Mesendoderm (in vitro differentiated cells): Measurements from ENCODE around the gene C1GALT1.
A peak's percentile ranks its signal among the peaks of the same experiment; 100 is the strongest.

Source experiments
- DNase-seq: peaks from one replicate; pipeline ENCODE4 v3.0.0; 2013
- H2AK5ac ChIP-seq: 2 replicates; pipeline ENCODE4 v1.6.1; 2013; ENCODE audit warnings: low read length, inconsistent platforms
- H2BK120ac ChIP-seq: 2 replicates; pipeline ENCODE4 v1.6.1; 2013; ENCODE audit warnings: low read depth, mild to moderate bottlenecking, low read length, moderate library complexity, mixed read lengths
- H2BK15ac ChIP-seq: replicated peaks from 2 replicates; pipeline ENCODE4 v1.6.1; 2013; ENCODE audit warnings: low read depth, mild to moderate bottlenecking, moderate library complexity
- H2BK5ac ChIP-seq: 2 replicates; pipeline ENCODE4 v1.6.1; 2013; ENCODE audit warnings: low read length, inconsistent platforms
- H3K18ac ChIP-seq: 2 replicates; pipeline ENCODE4 v1.6.1; 2013; ENCODE audit warnings: mild to moderate bottlenecking, low read length, mixed read lengths
- H3K23ac ChIP-seq: one replicate; pipeline ENCODE4 v1.6.1; 2013; ENCODE audit warnings: low read length
- H3K27ac ChIP-seq: 2 replicates; pipeline ENCODE4 v1.5.1; 2013; ENCODE audit warnings: low read depth, mild to moderate bottlenecking, inconsistent platforms, low read length, moderate library complexity
- H3K27me3 ChIP-seq: 2 replicates; pipeline ENCODE4 v1.6.1; 2013; ENCODE audit warnings: low read length, control low read depth, mild to moderate bottlenecking, inconsistent platforms; ENCODE audit not compliant: insufficient read depth, poor library complexity
- H3K36me3 ChIP-seq: 2 replicates; pipeline ENCODE4 v1.6.1; 2013; ENCODE audit warnings: low read length, inconsistent platforms; ENCODE audit not compliant: control insufficient read depth, insufficient read depth
- H3K4ac ChIP-seq: one replicate; pipeline ENCODE4 v1.6.1; 2013; ENCODE audit warnings: low read depth, mild to moderate bottlenecking, low read length, moderate library complexity
- H3K4me1 ChIP-seq: 2 replicates; pipeline ENCODE4 v1.6.1; 2013; ENCODE audit warnings: low read depth, low read length, inconsistent platforms; ENCODE audit not compliant: control insufficient read depth
- H3K4me2 ChIP-seq: 2 replicates; pipeline ENCODE4 v1.6.1; 2013; ENCODE audit warnings: low read length
- H3K4me3 ChIP-seq: 2 replicates; pipeline ENCODE4 v1.5.1; 2013; ENCODE audit warnings: mild to moderate bottlenecking, low read length
- H3K56ac ChIP-seq: one replicate; pipeline ENCODE4 v1.6.1; 2013; ENCODE audit warnings: low read length
- H3K79me1 ChIP-seq: 2 replicates; pipeline ENCODE4 v1.6.1; 2013; ENCODE audit warnings: low read length, inconsistent platforms
- H3K79me2 ChIP-seq: 2 replicates; pipeline ENCODE4 v1.6.1; 2013; ENCODE audit warnings: mild to moderate bottlenecking, low read length; ENCODE audit not compliant: control insufficient read depth, insufficient read depth
- H3K9ac ChIP-seq: 2 replicates; pipeline ENCODE4 v1.6.1; 2013; ENCODE audit warnings: low read length, inconsistent platforms
- H4K5ac ChIP-seq: one replicate; pipeline ENCODE4 v1.6.1; 2013; ENCODE audit warnings: low read length
- H4K8ac ChIP-seq: one replicate; pipeline ENCODE4 v1.6.1; 2013; ENCODE audit warnings: low read depth, mild to moderate bottlenecking, control low read depth, low read length, moderate library complexity
- WGBS: extraction: QIAGEN DNeasy Blood & Tissue Kit; methylation state at CpG from one replicate; pipeline ENCODE4 v1.1.7; 2013; ENCODE audit warnings: low lambda C conversion rate, missing lambda C conversion rate; ENCODE audit not compliant: insufficient coverage; ENCODE audit errors: extremely low coverage; 5-methylcytosine and 5-hydroxymethylcytosine counted together

Gene C1GALT1

GRCh38 chr7:7207876-7208275 lies 25.5 kb downstream of the C1GALT1 start:
- H3K27ac ChIP-seq = no peak overlapping the region
- H3K4me1 ChIP-seq = peaks cover 8% of the 10 kb centered on the region
- H3K23ac ChIP-seq = no peak overlapping the region
- H3K56ac ChIP-seq = peak overlapping the region; percentile 71
- no peak overlapping the region for H2BK120ac ChIP-seq
- H3K27me3 ChIP-seq = no peaks in the 10 kb centered on the region
- no CpG with 5 or more reads among the region's 4 CpGs for WGBS
- H3K18ac ChIP-seq = peak overlapping the region; percentile 80
- no peak overlapping the region for H3K9ac ChIP-seq
- H2BK15ac ChIP-seq = no peak overlapping the region
- no peak overlapping the region for H3K4me2 ChIP-seq
- H4K8ac ChIP-seq = no peak overlapping the region
- no peak overlapping the region for H3K4me3 ChIP-seq
- H2AK5ac ChIP-seq = no peak overlapping the region
- peaks cover 44% of the 10 kb centered on the region for H3K79me2 ChIP-seq
- H3K4ac ChIP-seq = no peak overlapping the region
- DNase-seq = no peak
- H3K79me1 ChIP-seq = no peaks in the 10 kb centered on the region
- H2BK5ac ChIP-seq = no peak overlapping the region
- H3K36me3 ChIP-seq = no peaks in the 10 kb centered on the region
- no peak overlapping the region for H4K5ac ChIP-seq

- Histone ChIP-seq H2AK5ac (no peak overlapping the region), H3K9ac (peak overlapping the region; percentile 47), H4K8ac (no peak overlapping the region), H3K79me2 (peaks cover 43% of the 10 kb centered on the region), H2BK5ac (peak overlapping the region; percentile 66), H3K4me2 (no peak overlapping the region), H3K79me1 (no peaks in the 10 kb centered on the region), H3K18ac (peak overlapping the region; percentile 29), H3K36me3 (no peaks in the 10 kb centered on the region), H2BK120ac (peak overlapping the region; percentile 21), H3K4ac (peak overlapping the region; percentile 78), H2BK15ac (peak overlapping the region; percentile 14), H3K56ac (peak overlapping the region; percentile 51), H3K27me3 (no peaks in the 10 kb centered on the region), H3K23ac (no peak overlapping the region), H3K27ac (peak overlapping the region; percentile 4), H4K5ac (no peak overlapping the region), H3K4me3 (no peak overlapping the region), H3K4me1 (peaks cover 8% of the 10 kb centered on the region)
- DNase-seq = peak; percentile 82
- no CpG with 5 or more reads among the region's 4 CpGs for WGBS
Measured at GRCh38 chr7:7208520-7208919, 26.2 kb downstream of the C1GALT1 start.

- H3K4me1 ChIP-seq = peaks cover 9% of the 10 kb centered on the region
- H3K79me1 ChIP-seq = peaks cover 2% of the 10 kb centered on the region
- H2BK120ac ChIP-seq = peak overlapping the region; percentile 96
- H3K4ac ChIP-seq = no peak overlapping the region
- no CpG with 5 or more reads among the region's 10 CpGs for WGBS
- H3K23ac ChIP-seq = no peak overlapping the region
- H2BK5ac ChIP-seq = peak overlapping the region; percentile 0
- no peak overlapping the region for H2AK5ac ChIP-seq
- no peak overlapping the region for H4K8ac ChIP-seq
- H3K27ac ChIP-seq = peak overlapping the region; percentile 69
- H3K18ac ChIP-seq = peak overlapping the region; percentile 92
- H3K9ac ChIP-seq = peak overlapping the region; percentile 5
- H3K4me2 ChIP-seq = no peak overlapping the region
- H2BK15ac ChIP-seq = peak overlapping the region; percentile 99
- H3K79me2 ChIP-seq = peaks cover 39% of the 10 kb centered on the region
- H3K27me3 ChIP-seq = no peaks in the 10 kb centered on the region
- peak; percentile 68 for DNase-seq
- H4K5ac ChIP-seq = no peak overlapping the region
- no peak overlapping the region for H3K4me3 ChIP-seq
- H3K36me3 ChIP-seq = no peaks in the 10 kb centered on the region
- peak overlapping the region; percentile 59 for H3K56ac ChIP-seq
Measured at GRCh38 chr7:7209412-7210050, 27.2 kb downstream of the C1GALT1 start.

- Histone ChIP-seq H3K9ac (no peak overlapping the region), H3K79me1 (peaks cover 6% of the 10 kb centered on the region), H3K27ac (peak overlapping the region; percentile 64), H2BK120ac (peak overlapping the region; percentile 92), H3K79me2 (peaks cover 38% of the 10 kb centered on the region), H3K4me1 (peaks cover 10% of the 10 kb centered on the region), H3K4me2 (no peak overlapping the region), H3K56ac (peak overlapping the region; percentile 5), H3K27me3 (no peaks in the 10 kb centered on the region), H4K5ac (no peak overlapping the region), H2AK5ac (no peak overlapping the region), H4K8ac (peak overlapping the region; percentile 39), H2BK15ac (peak overlapping the region; percentile 92), H3K4ac (peak overlapping the region; percentile 71), H3K36me3 (no peaks in the 10 kb centered on the region), H3K23ac (no peak overlapping the region), H2BK5ac (no peak overlapping the region), H3K4me3 (no peak overlapping the region), H3K18ac (peak overlapping the region; percentile 98)
- DNase-seq = peak; percentile 97
- WGBS = no CpG with 5 or more reads among the region's 12 CpGs
Measured at GRCh38 chr7:7210475-7211237, 28.3 kb downstream of the C1GALT1 start.

- peak overlapping the region; percentile 54 for H2BK120ac ChIP-seq
- no peak overlapping the region for H3K4me2 ChIP-seq
- no peak overlapping the region for H4K5ac ChIP-seq
- no peak overlapping the region for H3K4ac ChIP-seq
- no peaks in the 10 kb centered on the region for H3K27me3 ChIP-seq
- H3K4me1 ChIP-seq = peaks cover 15% of the 10 kb centered on the region
- H4K8ac ChIP-seq = no peak overlapping the region
- H2BK15ac ChIP-seq = no peak overlapping the region
- H2BK5ac ChIP-seq = no peak overlapping the region
- no CpG with 5 or more reads among the region's 2 CpGs for WGBS
- no peak overlapping the region for H3K23ac ChIP-seq
- peak overlapping the region; percentile 34 for H2AK5ac ChIP-seq
- H3K4me3 ChIP-seq = no peak overlapping the region
- H3K27ac ChIP-seq = peak overlapping the region; percentile 54
- peaks cover 35% of the 10 kb centered on the region for H3K79me2 ChIP-seq
- peak overlapping the region; percentile 17 for H3K56ac ChIP-seq
- peak; percentile 90 for DNase-seq
- H3K79me1 ChIP-seq = peaks cover 9% of the 10 kb centered on the region
- H3K36me3 ChIP-seq = no peaks in the 10 kb centered on the region
- H3K18ac ChIP-seq = peak overlapping the region; percentile 98
- H3K9ac ChIP-seq = no peak overlapping the region
Measured at GRCh38 chr7:7212612-7213011, 30.3 kb downstream of the C1GALT1 start.
